VCaP (cell line): ENCODE measurements around the gene MPV17L2.

Source experiments
- H3K27ac ChIP-seq: fragments of 450-650 bp; 2 replicates; pipeline ENCODE4 v1.5.1; 2017
- TF ChIP-seq, protein P1 (sequence below): fragments of 450-650 bp; conservative IDR thresholded peaks from 2 replicates; pipeline ENCODE4 v1.5.1; 2017; ENCODE audit warnings: mild to moderate bottlenecking, moderate library complexity

MPV17L2 gene

GRCh38 chr19:18179957-18180356 lies 13.1 kb upstream of the MPV17L2 start:
- H3K27ac ChIP-seq, result no peak overlapping the region
- TF ChIP-seq, protein P1, sequence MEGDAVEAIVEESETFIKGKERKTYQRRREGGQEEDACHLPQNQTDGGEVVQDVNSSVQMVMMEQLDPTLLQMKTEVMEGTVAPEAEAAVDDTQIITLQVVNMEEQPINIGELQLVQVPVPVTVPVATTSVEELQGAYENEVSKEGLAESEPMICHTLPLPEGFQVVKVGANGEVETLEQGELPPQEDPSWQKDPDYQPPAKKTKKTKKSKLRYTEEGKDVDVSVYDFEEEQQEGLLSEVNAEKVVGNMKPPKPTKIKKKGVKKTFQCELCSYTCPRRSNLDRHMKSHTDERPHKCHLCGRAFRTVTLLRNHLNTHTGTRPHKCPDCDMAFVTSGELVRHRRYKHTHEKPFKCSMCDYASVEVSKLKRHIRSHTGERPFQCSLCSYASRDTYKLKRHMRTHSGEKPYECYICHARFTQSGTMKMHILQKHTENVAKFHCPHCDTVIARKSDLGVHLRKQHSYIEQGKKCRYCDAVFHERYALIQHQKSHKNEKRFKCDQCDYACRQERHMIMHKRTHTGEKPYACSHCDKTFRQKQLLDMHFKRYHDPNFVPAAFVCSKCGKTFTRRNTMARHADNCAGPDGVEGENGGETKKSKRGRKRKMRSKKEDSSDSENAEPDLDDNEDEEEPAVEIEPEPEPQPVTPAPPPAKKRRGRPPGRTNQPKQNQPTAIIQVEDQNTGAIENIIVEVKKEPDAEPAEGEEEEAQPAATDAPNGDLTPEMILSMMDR, result no peak

DNA sequence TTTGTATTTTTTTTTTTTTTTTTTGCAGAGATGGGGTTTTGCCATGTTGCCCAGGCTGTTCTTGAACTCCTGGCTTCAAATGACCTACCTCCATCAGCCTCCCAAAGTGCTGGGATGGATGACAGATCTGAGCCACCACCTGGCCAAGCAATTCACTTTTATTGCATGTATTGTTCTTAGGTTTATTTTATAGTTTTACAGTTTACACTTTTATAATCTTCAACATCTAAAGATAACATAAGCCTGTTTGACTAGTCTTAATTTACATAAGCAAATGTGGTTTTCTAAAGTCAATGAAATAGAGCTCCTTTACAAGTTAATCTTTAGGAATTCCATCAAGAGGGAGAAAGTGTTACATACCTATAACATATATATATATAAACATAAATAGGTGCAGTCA lies 9.5 kb upstream of the MPV17L2 start:
- peak overlapping the region; percentile 71 for H3K27ac ChIP-seq
- TF ChIP-seq, protein P1, result no peak

DNA sequence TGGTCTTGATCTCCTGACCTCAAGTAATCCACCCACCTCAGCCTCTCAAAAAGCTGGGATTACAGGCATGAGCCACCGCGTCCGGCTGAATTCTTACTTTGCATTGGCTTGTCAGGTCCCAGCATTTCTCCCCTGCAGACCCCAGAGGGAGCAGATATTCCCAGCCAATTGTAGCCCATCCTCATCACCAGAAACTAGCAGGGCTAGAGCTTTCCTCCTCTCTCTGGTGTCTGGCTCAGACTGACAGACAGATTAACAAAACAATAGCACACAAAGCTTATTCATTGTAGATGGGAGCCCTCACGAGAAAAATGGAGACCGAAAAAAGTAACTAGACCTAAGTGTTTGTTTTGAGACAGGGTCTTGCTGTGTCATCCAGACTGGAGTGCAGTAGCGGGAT lies 7.5 kb upstream of the MPV17L2 start:
- H3K27ac ChIP-seq, result peak overlapping the region; percentile 71; the same call in 1 of the 2 replicates
- TF ChIP-seq, protein P1, result no peak

- TF ChIP-seq, protein P1, result no peak
- peak overlapping the region; percentile 90 for H3K27ac ChIP-seq
These were observed 2.7 kb upstream of the MPV17L2 start for GRCh38 chr19:18190278-18190677.

DNA sequence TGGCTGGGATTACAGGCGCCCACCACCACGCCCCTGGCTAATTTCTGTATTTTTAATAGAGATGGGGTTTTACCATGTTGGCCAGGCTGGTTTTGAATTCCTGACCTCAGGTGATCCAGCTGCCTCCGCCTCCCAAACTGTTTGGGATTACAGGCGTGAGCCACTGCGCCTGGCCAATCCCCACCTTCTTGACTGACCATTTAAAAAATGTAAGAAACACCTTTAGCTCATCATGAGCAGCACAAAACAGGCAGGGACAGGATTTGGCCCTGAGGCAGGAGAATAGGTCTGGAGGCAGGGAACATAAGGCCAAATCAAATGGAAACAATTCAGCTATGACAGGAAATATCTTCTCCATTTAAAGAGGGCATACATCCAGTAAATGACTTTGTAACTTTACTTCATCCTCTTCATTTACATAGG lies 1.4 kb upstream of the MPV17L2 start:
- TF ChIP-seq, protein P1, result no peak
- H3K27ac ChIP-seq, result peak overlapping the region; percentile 90

DNA sequence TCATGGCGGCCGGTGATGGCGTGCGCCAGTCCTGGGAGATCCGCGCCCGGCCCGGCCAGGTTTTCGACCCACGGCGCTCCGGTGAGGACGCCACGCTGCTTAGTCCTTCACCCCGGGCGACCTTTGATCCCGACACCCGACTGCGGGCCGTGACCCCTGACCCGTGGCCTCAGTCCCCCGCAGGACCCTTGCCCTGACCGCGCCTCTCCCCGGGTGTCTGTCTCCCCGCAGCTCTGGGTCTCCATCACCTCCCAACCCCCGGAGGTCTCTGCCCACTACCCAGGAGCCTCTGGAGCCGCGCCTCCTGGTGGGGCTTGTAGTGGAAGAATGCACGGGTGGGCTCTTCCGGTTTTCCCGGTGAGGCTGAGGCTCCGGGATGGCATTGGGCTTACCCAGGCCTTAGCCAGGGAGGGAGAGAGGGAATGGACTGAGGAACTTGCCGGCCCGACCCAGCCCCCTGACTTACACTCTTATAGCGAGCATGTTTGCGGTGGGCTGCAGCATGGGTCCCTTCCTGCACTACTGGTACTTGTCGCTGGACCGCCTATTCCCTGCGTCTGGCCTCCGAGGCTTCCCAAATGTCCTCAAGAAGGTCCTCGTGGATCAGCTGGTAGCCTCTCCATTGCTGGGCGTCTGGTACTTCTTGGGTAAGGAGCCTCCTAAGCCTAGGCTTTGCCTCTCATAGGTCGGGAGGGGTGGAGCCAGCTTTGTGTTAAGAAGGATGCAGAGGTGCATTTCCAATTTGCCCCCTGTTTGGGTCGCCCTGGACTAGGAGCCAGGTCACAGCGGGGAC lies 566 bp downstream of the MPV17L2 start:
- TF ChIP-seq, protein P1, result no peak
- peak overlapping the region; percentile 90 for H3K27ac ChIP-seq

GRCh38 chr19:18194181-18194530 lies 1.1 kb downstream of the MPV17L2 start:
- TF ChIP-seq, protein P1, result no peak
- peak overlapping the region; percentile 90; the same call in 1 of the 2 replicates for H3K27ac ChIP-seq
